Neural progenitor cell (in vitro differentiated cells): Measurements from ENCODE around the gene JAK1. TPM values are rescaled to one million over a fixed set of nuclear protein-coding genes. Genes with fewer than 3 reads are reported as not detected.

Experiments
- DNase-seq: peaks from one replicate; pipeline ENCODE4 v3.0.0-alpha.2; 2016; ENCODE audit warnings: low spot score
- H2AFZ ChIP-seq: fragments of 200-600 bp; sonication (generic); replicated peaks from 2 replicates; pipeline ENCODE4 v1.6.1; 2016; ENCODE audit warnings: antibody characterized with exemption
- H3F3A ChIP-seq: fragments of 200-600 bp; sonication (generic); 2 replicates; pipeline ENCODE4 v1.6.1; 2016; ENCODE audit warnings: antibody characterized with exemption, low read depth
- H3K27ac ChIP-seq: fragments of 200-600 bp; sonication (generic); 2 replicates; pipeline ENCODE4 v1.5.1; 2016; ENCODE audit warnings: mild to moderate bottlenecking
- H3K27me3 ChIP-seq: fragments of 200-600 bp; sonication (generic); 2 replicates; pipeline ENCODE4 v1.6.1; 2016; ENCODE audit warnings: mild to moderate bottlenecking, moderate library complexity
- H3K36me3 ChIP-seq: fragments of 200-600 bp; sonication (generic); 2 replicates; pipeline ENCODE4 v1.5.1; 2016
- H3K4me1 ChIP-seq: fragments of 200-600 bp; sonication (generic); 2 replicates; pipeline ENCODE4 v1.6.1; 2016; ENCODE audit warnings: mixed run types
- H3K4me2 ChIP-seq: fragments of 200-600 bp; sonication (generic); 2 replicates; pipeline ENCODE4 v1.6.1; 2016
- H3K4me3 ChIP-seq: fragments of 200-600 bp; sonication (generic); 2 replicates; pipeline ENCODE4 v1.5.1; 2016
- H3K79me2 ChIP-seq: fragments of 200-600 bp; sonication (generic); 2 replicates; pipeline ENCODE4 v1.6.1; 2016; ENCODE audit warnings: low read depth
- H3K9ac ChIP-seq: fragments of 200-600 bp; sonication (generic); 2 replicates; pipeline ENCODE4 v1.6.1; 2016
- H3K9me3 ChIP-seq: fragments of 200-600 bp; sonication (generic); 2 replicates; pipeline ENCODE4 v1.5.1; 2016; ENCODE audit warnings: low read depth
- H4K20me1 ChIP-seq: fragments of 200-600 bp; sonication (generic); 2 replicates; pipeline ENCODE4 v1.6.1; 2016; ENCODE audit warnings: low read depth
- H3K27ac Mint-ChIP-seq: 3 replicates; pipeline ENCODE4 v1.8.0; 2021; ENCODE audit warnings: mixed read lengths
- H3K27me3 Mint-ChIP-seq: 2 replicates; pipeline ENCODE4 v1.8.0; 2022; ENCODE audit warnings: low read depth, mild to moderate bottlenecking, inconsistent platforms, moderate library complexity, mixed read lengths; ENCODE audit not compliant: insufficient read depth
- H3K36me3 Mint-ChIP-seq: 3 replicates; pipeline ENCODE4 v1.8.0; 2021; ENCODE audit warnings: mixed read lengths
- H3K4me1 Mint-ChIP-seq: 3 replicates; pipeline ENCODE4 v1.8.0; 2021; ENCODE audit warnings: mixed read lengths
- H3K4me3 Mint-ChIP-seq: 3 replicates; pipeline ENCODE4 v1.8.0; 2021; ENCODE audit warnings: mild to moderate bottlenecking, moderate library complexity, mixed read lengths
- H3K9me3 Mint-ChIP-seq: 3 replicates; pipeline ENCODE4 v1.8.0; 2020; ENCODE audit warnings: mixed read lengths
- CTCF ChIP-seq: fragments of 200-600 bp; sonication (generic); IDR thresholded peaks from 2 replicates; pipeline ENCODE4 v1.5.1; 2017; ENCODE audit warnings: antibody characterized with exemption, mild to moderate bottlenecking
- EZH2 ChIP-seq: fragments of 200-600 bp; sonication (generic); IDR thresholded peaks from 2 replicates; pipeline ENCODE4 v1.6.1; 2017; ENCODE audit warnings: antibody characterized with exemption, mild to moderate bottlenecking, moderate library complexity
- EZH2phosphoT487 ChIP-seq: fragments of 200-600 bp; sonication (generic); IDR thresholded peaks from 2 replicates; pipeline ENCODE4 v1.6.1; 2017; ENCODE audit warnings: antibody characterized with exemption
- total RNA-seq: library from RNA; depleted of rRNA; stranded (reverse); fragments of >200 nt; gene quantifications from 2 replicates; pipeline ENCODE4 v1.2.3, GENCODE V29; 2015; ENCODE audit warnings: low replicate concordance

Gene JAK1
- total RNA-seq, 1 donor from 2014 or later = 6.5 TPM

DNA sequence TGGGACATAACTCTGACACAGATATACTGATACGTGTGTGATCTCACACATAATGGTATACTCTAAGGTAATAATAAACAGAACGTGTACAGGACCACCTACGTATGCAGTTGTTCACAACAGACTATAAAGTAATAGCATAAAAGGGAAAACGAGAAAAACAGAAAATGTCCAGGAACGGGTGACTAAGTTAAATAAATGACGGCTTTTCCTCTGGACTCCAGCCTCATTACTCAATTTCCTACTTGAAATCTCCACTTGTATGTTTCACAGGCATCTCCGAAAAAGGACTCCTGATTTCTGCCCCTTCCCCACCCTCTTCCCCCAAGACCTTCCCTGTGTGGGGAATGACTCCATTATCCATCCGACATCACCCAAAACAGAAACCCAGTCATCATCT, 95.1 kb downstream of the JAK1 start:
- H3K27ac Mint-ChIP-seq = no peak overlapping the region
- no peaks in the 10 kb centered on the region for H3F3A ChIP-seq
- H3K27me3 ChIP-seq = no peaks in the 10 kb centered on the region
- H3K27me3 Mint-ChIP-seq = no peaks in the 10 kb centered on the region
- no peak overlapping the region for H3K27ac ChIP-seq
- H3K9me3 Mint-ChIP-seq = no peaks in the 10 kb centered on the region
- H3K4me3 Mint-ChIP-seq = no peak overlapping the region
- no peaks in the 10 kb centered on the region for H3K9me3 ChIP-seq
- H3K4me3 ChIP-seq = no peak overlapping the region
- H2AFZ ChIP-seq = no peak overlapping the region
- TF ChIP-seq EZH2 (no peak), EZH2phosphoT487 (no peak), CTCF (no peak)
- no peak overlapping the region for H3K9ac ChIP-seq
- no peaks in the 10 kb centered on the region for H4K20me1 ChIP-seq
- H3K4me1 ChIP-seq = no peaks in the 10 kb centered on the region
- no peak for DNase-seq
- H3K36me3 ChIP-seq = no peaks in the 10 kb centered on the region
- no peaks in the 10 kb centered on the region for H3K79me2 ChIP-seq
- peaks cover 29% of the 10 kb centered on the region for H3K36me3 Mint-ChIP-seq
- H3K4me1 Mint-ChIP-seq = peaks cover 2% of the 10 kb centered on the region
- no peak overlapping the region for H3K4me2 ChIP-seq

- Histone ChIP-seq H4K20me1 (no peaks in the 10 kb centered on the region), H3K4me3 (no peak overlapping the region), H3K27me3 (no peaks in the 10 kb centered on the region), H3F3A (no peaks in the 10 kb centered on the region), H3K4me1 (no peaks in the 10 kb centered on the region), H3K36me3 (no peaks in the 10 kb centered on the region), H2AFZ (no peak overlapping the region), H3K4me2 (no peak overlapping the region), H3K9me3 (no peaks in the 10 kb centered on the region), H3K79me2 (no peaks in the 10 kb centered on the region), H3K27ac (no peak overlapping the region), H3K9ac (no peak overlapping the region)
- Mint-ChIP-seq H3K4me1 (peaks cover under 1% of the 10 kb centered on the region), H3K27me3 (no peaks in the 10 kb centered on the region), H3K9me3 (no peaks in the 10 kb centered on the region), H3K4me3 (no peak overlapping the region), H3K27ac (no peak overlapping the region), H3K36me3 (peaks cover 20% of the 10 kb centered on the region)
- DNase-seq = no peak
- TF ChIP-seq EZH2 (no peak), CTCF (no peak), EZH2phosphoT487 (no peak)
These were observed 99.1 kb downstream of the JAK1 start for GRCh38 chr1:64867266-64867665.

DNA sequence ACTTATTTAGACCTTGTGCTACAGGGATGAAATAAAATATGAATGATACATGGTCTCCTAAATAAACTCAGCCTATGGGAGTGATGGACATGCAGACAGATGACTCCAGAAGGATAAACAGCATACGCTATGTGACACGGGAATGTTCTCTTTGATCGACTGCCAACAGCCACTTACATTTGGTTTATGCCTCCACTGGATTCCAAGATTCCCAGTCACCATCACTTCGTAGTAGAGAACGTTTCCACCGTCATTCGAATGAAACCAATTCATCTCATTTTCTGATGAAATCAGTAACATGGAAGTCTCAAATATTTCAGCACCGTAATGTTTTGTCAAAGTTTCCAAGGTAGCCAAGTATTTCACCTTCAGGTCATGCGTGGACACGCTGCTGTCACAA, 99.7 kb downstream of the JAK1 start:
- H3F3A ChIP-seq = peaks cover 3% of the 10 kb centered on the region
- H3K27ac Mint-ChIP-seq = no peak overlapping the region

More for the DNA sequence above, 99.7 kb downstream of the JAK1 start:
- H3K4me1 ChIP-seq = no peaks in the 10 kb centered on the region
- H3K4me2 ChIP-seq = no peak overlapping the region
- H3K36me3 Mint-ChIP-seq = peaks cover 15% of the 10 kb centered on the region
- no peak overlapping the region for H3K4me3 ChIP-seq
- H3K79me2 ChIP-seq = no peaks in the 10 kb centered on the region
- H3K36me3 ChIP-seq = no peaks in the 10 kb centered on the region
- no peaks in the 10 kb centered on the region for H3K27me3 ChIP-seq
- TF ChIP-seq EZH2phosphoT487 = no peak
- no peak for TF ChIP-seq EZH2
- no peak for TF ChIP-seq CTCF
- H3K27me3 Mint-ChIP-seq = no peaks in the 10 kb centered on the region
- H3K9me3 ChIP-seq = no peaks in the 10 kb centered on the region
- no peak for DNase-seq
- H3K9me3 Mint-ChIP-seq = no peaks in the 10 kb centered on the region
- H4K20me1 ChIP-seq = no peaks in the 10 kb centered on the region
- H3K27ac ChIP-seq = no peak overlapping the region
- H3K4me1 Mint-ChIP-seq = peaks cover 3% of the 10 kb centered on the region
- H3K4me3 Mint-ChIP-seq = no peak overlapping the region
- no peak overlapping the region for H2AFZ ChIP-seq
- no peak overlapping the region for H3K9ac ChIP-seq
